H1 (cell line): ENCODE data around the gene RTN4RL1. TPM values are rescaled to one million over a fixed set of nuclear protein-coding genes. Genes with fewer than 3 reads are reported as not detected.

Source experiments
- SRF ChIP-seq: IDR thresholded peaks from 2 replicates; pipeline ENCODE4 v1.6.1; 2011; ENCODE audit warnings: mild to moderate bottlenecking, low read depth, low read length, moderate library complexity
- polyA plus RNA-seq, 7 experiments: library from polyadenylated mRNA; depleted of rRNA in 3 of 7; stranded (reverse) in 5 of 7; unstranded in 2 of 7; fragments of >200 nt in 5 of 7; fragments of 200-250 nt in 2 of 7; gene quantifications; 1 replicate in 5 of 7; 2 replicates in 1 of 7; 4 replicates in 1 of 7; pipeline versions ENCODE4 v1.2.1 to v1.2.3, GENCODE V29; 2011 to 2013; ENCODE audit warnings: missing spikeins in 2 of 7, mixed read lengths in 2 of 7
- total RNA-seq: library from RNA; stranded (reverse); fragmentation: NEBNext Ultra II Directional; extraction: Animal tissue kit (Norgen Biotek cat#: 25700); gene quantifications from 2 replicates; pipeline ENCODE4 v1.2.1, GENCODE V29; 2021

RTN4RL1 gene
- total and polyA plus RNA-seq, 2 of the 8 experiments (the other 6 are each of a cell fraction or from before 2014, with no cell fraction given): 0.09 TPM; not detected in 1

GRCh38 chr17:1907216-1907631 is 117.9 kb downstream of the RTN4RL1 start (continued):
- TF ChIP-seq SRF: no peak
